K562 (cell line): ENCODE results near the gene CCDC50. TPM values are rescaled to one million over a fixed set of nuclear protein-coding genes. Genes with fewer than 3 reads are reported as not detected.

Experiments used
- ATAC-seq: fragments of 200-7000 bp; cut with Tn5 transposase; 3 replicates; pipeline ENCODE4 v1.9.1; 2020; ENCODE audit warnings: moderate library complexity
- BruUV-seq: library from RNA; stranded (reverse); fragments of 400-500 nt; replicated peaks from 2 replicates; lab custom pipeline; 2021; lab: Mats Ljungman, UMichigan
- CTCF ChIA-PET: fragments of 300-600 bp; formaldehyde crosslinking; extraction: SDS; loops from one replicate; lab custom pipeline; 2021; ENCODE audit warnings: low intra/inter-chr PET ratio; lab: Yijun Ruan, JAX
- POLR2A ChIA-PET: fragments of 300-600, 350-650 bp; sonication (Branson Sonifier 250); formaldehyde crosslinking; extraction: SDS; loops from one replicate; lab custom pipeline; 2021; ENCODE audit warnings: antibody characterized with exemption, inconsistent platforms; lab: Yijun Ruan, JAX
- DNase-seq, 4 experiments: peaks; one replicate each; pipeline versions ENCODE4 v3.0.0 to v3.0.0-alpha.2; 2011 to 2018; ENCODE audit warnings: low spot score in 3 of 4, mixed read lengths in 3 of 4; ENCODE audit errors: extremely low read depth in 1 of 4
- FAIRE-seq: peaks from 2 replicates; lab custom pipeline; 2011; peaks lifted over from hg19 to GRCh38; lab: Jason Lieb, UNC
- H2AFZ ChIP-seq: 2 replicates; pipeline ENCODE4 v1.6.0; 2011; ENCODE audit warnings: low read depth, low read length, control low read depth, inconsistent platforms
- H3K27ac ChIP-seq: fragments of 200-600 bp; 3 replicates; pipeline ENCODE4 v1.8.0; 2011; ENCODE audit warnings: low read depth, mild to moderate bottlenecking, control low read depth, inconsistent platforms, low read length, moderate library complexity, mixed read lengths; ENCODE audit errors: extremely low read depth
- H3K27me3 ChIP-seq, 2 experiments: fragments of 300-600 bp in 1 of 2; 2 replicates in 1 of 2; 3 replicates in 1 of 2; pipeline versions ENCODE4 v1.6.0 to v1.8.0; 2011; ENCODE audit warnings: inconsistent platforms in 2 of 2, low read length in 2 of 2, mild to moderate bottlenecking in 1 of 2, mixed read lengths in 1 of 2, moderate library complexity in 1 of 2; ENCODE audit not compliant: control insufficient read depth in 2 of 2, insufficient read depth in 2 of 2
- H3K36me3 ChIP-seq: fragments of 300-600 bp; 3 replicates; pipeline ENCODE4 v1.8.0; 2011; ENCODE audit warnings: mild to moderate bottlenecking, low read length, inconsistent platforms; ENCODE audit not compliant: control insufficient read depth, insufficient read depth
- H3K4me1 ChIP-seq, 2 experiments: fragments of 200-600 bp in 1 of 2; replicated peaks in 1 of 2; 2 replicates in 1 of 2; 3 replicates in 1 of 2; pipeline versions ENCODE4 v1.5.1 to v1.8.0; 2011; ENCODE audit warnings: inconsistent platforms in 2 of 2, low read length in 2 of 2, mild to moderate bottlenecking in 1 of 2, mixed read lengths in 1 of 2, moderate library complexity in 1 of 2; ENCODE audit not compliant: control insufficient read depth in 2 of 2, insufficient read depth in 2 of 2
- H3K4me2 ChIP-seq: 2 replicates; pipeline ENCODE4 v1.6.1; 2011; ENCODE audit warnings: low read length, control low read depth, inconsistent platforms, mixed read lengths; ENCODE audit not compliant: insufficient read depth
- H3K4me3 ChIP-seq: fragments of 200-600 bp; sonication (generic), shearing (Covaris generic); 2 replicates; pipeline ENCODE4 v1.5.1; 2016; ENCODE audit warnings: control low read depth, inconsistent platforms
- H3K79me2 ChIP-seq: fragments of 200-600 bp; 3 replicates; pipeline ENCODE4 v1.8.0; 2011; ENCODE audit warnings: low read length, inconsistent platforms; ENCODE audit not compliant: control insufficient read depth, insufficient read depth
- H3K9ac ChIP-seq, 2 experiments: 2 replicates each; pipeline versions ENCODE4 v1.6.0 to v1.6.1; 2011; ENCODE audit warnings: low read depth in 2 of 2, low read length in 2 of 2, control low read depth in 1 of 2, inconsistent platforms in 1 of 2, mild to moderate bottlenecking in 1 of 2, mixed read lengths in 1 of 2; ENCODE audit not compliant: insufficient read depth in 1 of 2
- H3K9me1 ChIP-seq: one replicate; pipeline ENCODE4 v1.6.0; 2011; ENCODE audit warnings: inconsistent platforms, mild to moderate bottlenecking, low read length, moderate library complexity; ENCODE audit not compliant: control insufficient read depth, insufficient read depth
- H3K9me3 ChIP-seq: replicated peaks from 2 replicates; pipeline ENCODE4 v1.5.1; 2011; ENCODE audit warnings: low read depth, low read length, inconsistent platforms; ENCODE audit not compliant: control insufficient read depth, insufficient read depth
- H4K20me1 ChIP-seq: replicated peaks from 2 replicates; pipeline ENCODE4 v1.6.1; 2011; ENCODE audit warnings: low read length, inconsistent platforms, mixed read lengths; ENCODE audit not compliant: control insufficient read depth, insufficient read depth
- C11orf30 ChIP-seq: fragments of 450-650 bp; IDR thresholded peaks from 2 replicates; pipeline ENCODE4 v1.6.1; 2016; ENCODE audit warnings: low read depth, mild to moderate bottlenecking
- MAFF ChIP-seq: IDR thresholded peaks from 2 replicates; pipeline ENCODE4 v1.6.1; 2012; ENCODE audit warnings: low read length, improper control_type of control experiment
- MAFG ChIP-seq: fragments of 450-650 bp; conservative IDR thresholded peaks from 2 replicates; pipeline ENCODE4 v1.6.1; 2016; ENCODE audit warnings: missing genetic modification characterization, missing compliant biosample characterization
- MAFK ChIP-seq: IDR thresholded peaks from 2 replicates; pipeline ENCODE4 v1.6.1; 2011; ENCODE audit warnings: low read length, improper control_type of control experiment
- MYBL2 ChIP-seq, 2 experiments: fragments of 450-650 bp in 1 of 2; sonication (generic) in 1 of 2; formaldehyde crosslinking in 1 of 2; IDR thresholded peaks; 2 replicates each; pipeline versions ENCODE4 v1.6.1 to v1.8.1; 2017 to 2022; ENCODE audit warnings: borderline replicate concordance in 1 of 2, inconsistent platforms in 1 of 2, low read depth in 1 of 2, mild to moderate bottlenecking in 1 of 2, missing genetic modification reagents in 1 of 2, moderate library complexity in 1 of 2
- SRF ChIP-seq, 2 experiments: fragments of 250-450, 450-650 bp in 1 of 2; sonication (Bioruptor Pico) in 1 of 2; sonication (generic) in 1 of 2; formaldehyde crosslinking; IDR thresholded peaks; 2 replicates each; pipeline versions ENCODE4 v1.5.0 to v1.5.1; 2020 to 2022; ENCODE audit warnings: mild to moderate bottlenecking in 1 of 2, missing genetic modification reagents in 1 of 2
- TAF9B ChIP-seq: fragments of 450-650 bp; IDR thresholded peaks from 2 replicates; pipeline ENCODE4 v1.6.1; 2018; ENCODE audit warnings: mild to moderate bottlenecking; ENCODE audit not compliant: partially characterized antibody
- ZNF316 ChIP-seq: fragments of 450-650 bp; IDR thresholded peaks from 2 replicates; pipeline ENCODE4 v1.6.1; 2016
- WGBS: fragments of 100-300 bp; shearing (Covaris generic); methylation state at CpG from one replicate; pipeline ENCODE4 v1.1.6; 2016; ENCODE audit warnings: low coverage, mixed read lengths; ENCODE audit not compliant: insufficient coverage; ENCODE audit errors: missing lambda C conversion rate; 5-methylcytosine and 5-hydroxymethylcytosine counted together
- in situ Hi-C: fragments of 300-500 bp; cut with MboI; formaldehyde crosslinking; loops from 4 replicates; pipeline ENCODE4 v1.15.0; 2018; ENCODE audit warnings: inconsistent platforms, mixed read lengths
- intact Hi-C: fragments of 100-400 bp; cut with micrococcal nuclease; formaldehyde crosslinking; loops from 2 replicates; pipeline ENCODE4 v1.14.2; 2022
- polyA plus RNA-seq, 8 experiments: library from polyadenylated mRNA; depleted of rRNA in 4 of 8; stranded (reverse) in 5 of 8; unstranded in 3 of 8; fragments of >200 nt; fragmentation: Nextera tagmentation in 2 of 8; fragmentation: Illumina TruSeq in 1 of 8; extraction: Ambion mirVana in 2 of 8; extraction: Trizol in 1 of 8; gene quantifications; 2 replicates each; pipeline versions ENCODE4 v1.2.1 to v1.2.3, GENCODE V29; 2011 to 2014; ENCODE audit warnings: inconsistent platforms in 1 of 8, missing spikeins in 1 of 8
- total RNA-seq, 7 experiments: library from RNA; depleted of rRNA in 6 of 7; stranded (reverse); fragments of >200 nt in 6 of 7; fragmentation: Illumina TruSeq in 2 of 7; extraction: Trizol in 2 of 7; gene quantifications; 2 replicates each; pipeline versions ENCODE4 v1.2.1 to v1.2.3, GENCODE V29; 2011 to 2021; ENCODE audit warnings: low replicate concordance in 1 of 7

CCDC50 gene
- total and polyA plus RNA-seq, 9 of the 15 experiments (the other 6 are each of a cell fraction or from before 2014, with no cell fraction given) = 8.4 to 63.4 (median 40.4) TPM

DNA sequence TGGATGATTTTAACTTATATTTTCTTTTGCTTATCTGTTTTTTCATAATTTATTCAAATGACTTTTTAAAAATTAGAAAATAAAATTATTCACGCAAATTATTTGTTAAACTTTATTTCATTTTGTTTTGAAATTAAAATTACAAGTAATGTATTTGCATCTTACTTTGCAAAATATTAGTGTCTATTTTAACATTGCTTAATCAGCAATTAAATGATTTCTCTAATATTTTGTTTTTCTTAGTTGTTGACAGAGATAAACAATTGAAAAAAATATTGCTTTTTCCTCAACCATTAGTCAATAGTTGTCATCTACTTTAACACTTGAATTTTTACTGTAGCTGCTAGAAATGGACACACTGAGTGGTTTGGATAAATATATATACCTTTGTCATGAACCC is 99.0 kb downstream of the CCDC50 start:
- Histone ChIP-seq H3K9ac (peak overlapping the region in 1 of 2 experiments; percentile 49; a peak in 1 of 4 replicates), H3K27me3 (no peaks in the 10 kb centered on the region), H2AFZ (no peak overlapping the region), H3K27ac (no peak overlapping the region), H3K9me3 (no peaks in the 10 kb centered on the region), H3K4me2 (no peak overlapping the region), H4K20me1 (no peaks in the 10 kb centered on the region; the same call in 1 of the 2 replicates), H3K79me2 (peaks cover 75% of the 10 kb centered on the region), H3K36me3 (peaks cover 10% of the 10 kb centered on the region; the same call in 2 of the 3 replicates), H3K9me1 (no peaks in the 10 kb centered on the region), H3K4me3 (no peak overlapping the region), H3K4me1 (peaks cover 0 to 3% of the 10 kb centered on the region in 2 experiments; a peak in 2 of 5 replicates)
- TF ChIP-seq MYBL2 (IDR thresholded peaks at IDR 0.05; ENCODE audit: low read depth) (no peak), MYBL2 (CRISPR knock-in tag; IDR thresholded peaks at IDR 0.05; ENCODE audit: borderline replicate concordance) (no peak), C11orf30 (peak; percentile 82), MAFF (peak; percentile 68; the same call in 1 of the 2 replicates), ZNF316 (peak; percentile 94), MAFK (peak; percentile 62; the same call in 1 of the 2 replicates), TAF9B (no peak), SRF (CRISPR knock-in tag; IDR thresholded peaks at IDR 0.05) (no peak), MAFG (peak; percentile 56)
- in situ Hi-C loops = no loop called here
- 24% methylated on average over 1 of the region's 1 CpG for WGBS
- CTCF ChIA-PET = no interaction called here
- no peak for ATAC-seq
- no peak for DNase-seq
- intact Hi-C loops = loop anchor here (5.0 kb wide), 1 partner anchor 69 kb away; no protein-coding TSS in a partner anchor
- BruUV-seq = no TSS peak
- POLR2A ChIA-PET = no interaction called here
- no peak for FAIRE-seq
